Duodenal mucosa (tissue), 2 donors: ENCODE results near the gene SLC5A12.

Source experiments
- H3K27ac ChIP-seq: one replicate; pipeline ENCODE4 v1.7.0; 2013; ENCODE audit warnings: low read depth, low read length
- H3K27me3 ChIP-seq, 2 donors: one replicate each; pipeline ENCODE4 v1.7.0; 2013; ENCODE audit warnings: low read length in 2 of 2, control low read depth in 1 of 2; ENCODE audit not compliant: insufficient read depth in 2 of 2, control insufficient read depth in 1 of 2
- H3K36me3 ChIP-seq, 2 donors: one replicate each; pipeline ENCODE4 v1.7.0; 2013; ENCODE audit warnings: low read length in 2 of 2, control low read depth in 1 of 2; ENCODE audit not compliant: insufficient read depth in 2 of 2, control insufficient read depth in 1 of 2
- H3K4me1 ChIP-seq, 2 donors: one replicate each; pipeline ENCODE4 v1.7.0; 2013; ENCODE audit warnings: low read length in 2 of 2, control low read depth in 1 of 2; ENCODE audit not compliant: insufficient read depth in 2 of 2, control insufficient read depth in 1 of 2
- H3K4me3 ChIP-seq, 2 donors: one replicate each; pipeline ENCODE4 v1.7.0; 2013; ENCODE audit warnings: low read length in 2 of 2, low read depth in 1 of 2
- H3K9ac ChIP-seq, 2 donors: one replicate each; pipeline ENCODE4 v1.7.0; 2013; ENCODE audit warnings: low read length in 2 of 2, low read depth in 1 of 2
- H3K9me3 ChIP-seq, 2 donors: one replicate each; pipeline ENCODE4 v1.7.0; 2013; ENCODE audit warnings: low read length in 2 of 2, control low read depth in 1 of 2; ENCODE audit not compliant: control insufficient read depth in 1 of 2

SLC5A12 gene

DNA sequence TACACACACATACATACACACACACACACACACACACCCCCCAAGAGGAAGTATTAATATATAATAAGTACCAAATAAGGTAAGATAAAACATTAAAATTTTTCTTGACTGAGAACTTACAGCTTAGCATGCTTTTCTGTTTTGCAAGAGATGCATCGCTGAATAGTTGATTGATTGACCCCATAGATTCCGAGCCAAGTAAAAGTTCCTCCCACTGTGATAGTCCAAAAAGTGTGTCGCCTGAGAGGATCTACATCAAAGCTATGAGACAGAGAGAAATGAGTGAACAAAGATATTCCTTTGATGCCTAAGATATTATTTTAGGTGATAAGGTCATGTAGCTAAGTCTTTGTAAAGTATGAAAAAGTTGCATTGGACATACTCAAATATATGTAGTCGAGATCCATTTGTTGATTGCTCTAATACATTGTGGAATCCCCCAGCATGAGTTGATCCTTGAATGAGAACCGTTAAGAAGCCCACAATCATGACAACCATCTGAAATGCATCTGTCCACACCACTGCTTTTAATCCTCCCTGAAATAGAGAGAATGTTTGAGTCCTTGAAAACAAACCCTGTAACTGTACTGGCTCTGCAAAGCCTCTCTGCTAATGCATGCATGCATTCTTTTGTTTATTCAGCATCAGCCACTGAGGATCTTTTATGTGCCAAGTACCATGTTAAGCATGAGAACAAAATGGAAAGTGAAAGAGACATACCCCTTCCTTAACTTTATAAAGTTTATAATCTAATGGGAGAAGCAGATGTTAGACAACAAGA lies 18.3 kb downstream of the SLC5A12 start:
- Histone ChIP-seq H3K9me3 (no peaks in the 10 kb centered on the region), H3K27ac (no peak overlapping the region), H3K4me1 (peaks cover 15 to 29% of the 10 kb centered on the region in 2 donors), H3K4me3 (no peak overlapping the region), H3K36me3 (no peaks in the 10 kb centered on the region), H3K27me3 (no peaks in the 10 kb centered on the region), H3K9ac (no peak overlapping the region)

DNA sequence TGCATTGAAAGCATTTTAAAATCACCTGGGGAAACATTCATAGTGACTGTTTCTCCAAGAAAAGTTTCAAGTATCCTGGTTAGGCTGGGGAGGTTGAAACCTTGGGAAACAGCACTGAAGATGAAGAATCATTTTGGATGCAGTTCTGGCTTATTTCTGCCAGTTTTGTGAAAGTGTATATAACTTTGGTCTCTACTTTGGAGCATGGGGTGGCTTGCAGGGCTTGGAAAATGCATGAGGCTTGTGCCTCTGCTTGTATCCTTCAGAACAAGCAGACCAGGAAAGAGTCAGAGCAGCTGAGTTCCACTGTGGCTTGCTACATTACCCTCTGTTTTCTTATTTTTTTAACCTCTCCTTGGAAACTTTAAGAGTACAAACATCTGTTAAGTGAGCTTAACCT lies 19.5 kb downstream of the SLC5A12 start:
- H3K9ac ChIP-seq = no peak overlapping the region
- no peaks in the 10 kb centered on the region for H3K27me3 ChIP-seq
- no peaks in the 10 kb centered on the region for H3K9me3 ChIP-seq
- no peaks in the 10 kb centered on the region for H3K36me3 ChIP-seq
- H3K27ac ChIP-seq = no peak overlapping the region
- H3K4me3 ChIP-seq = no peak overlapping the region
- H3K4me1 ChIP-seq = peaks cover 15 to 33% of the 10 kb centered on the region in 2 donors

DNA sequence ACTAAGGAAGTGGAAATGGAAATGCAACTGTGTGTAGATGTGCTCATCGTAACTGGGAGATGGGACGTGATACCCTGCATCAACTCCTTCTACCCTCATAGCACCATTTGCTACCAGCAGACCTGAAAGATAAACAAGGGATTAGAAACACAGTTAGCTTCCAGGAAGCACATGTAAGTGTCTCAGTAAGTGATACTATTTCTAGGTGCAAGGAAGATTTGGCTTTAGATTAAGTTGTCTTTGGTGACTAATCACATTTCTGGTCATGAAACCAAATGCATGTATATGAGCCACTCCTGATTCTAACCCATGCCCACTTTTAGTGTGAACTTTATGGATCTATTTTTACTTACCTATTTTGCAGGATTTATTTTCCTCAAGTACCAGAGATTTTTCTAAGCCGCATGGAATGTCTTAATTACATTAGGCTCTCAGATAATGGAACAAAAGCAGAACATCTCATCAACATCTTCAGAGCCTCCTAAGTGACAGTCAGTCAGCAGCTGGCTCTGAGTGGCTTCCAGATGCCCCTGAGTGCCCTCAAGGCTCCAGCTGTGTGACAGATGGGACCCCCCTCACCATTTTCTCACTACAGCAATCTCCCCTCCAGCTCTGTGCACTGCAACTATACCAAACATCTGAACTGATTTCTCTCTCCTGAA lies 21.2 kb downstream of the SLC5A12 start:
- Histone ChIP-seq H3K4me1 (peaks cover 15 to 33% of the 10 kb centered on the region in 2 donors), H3K9me3 (no peaks in the 10 kb centered on the region), H3K36me3 (no peaks in the 10 kb centered on the region)

DNA sequence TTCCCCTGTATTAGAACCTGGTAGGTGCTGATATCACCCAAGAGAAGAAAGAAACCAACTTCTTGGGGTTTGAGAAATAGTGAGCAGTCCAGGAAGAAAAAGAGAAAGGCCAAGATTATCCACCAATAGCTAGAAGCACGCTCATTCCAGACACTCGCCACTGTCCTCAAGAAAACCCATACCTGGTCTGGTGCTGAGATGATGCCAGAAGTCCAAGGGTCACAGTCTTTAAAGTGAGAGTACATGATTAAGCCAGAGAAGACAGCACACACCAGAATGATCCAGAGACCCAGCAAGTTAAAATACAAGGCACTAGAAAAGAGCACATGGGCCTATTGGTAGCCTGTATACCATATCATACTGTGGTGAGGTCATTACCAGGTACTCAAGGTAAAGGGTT lies 23.6 kb downstream of the SLC5A12 start:
- peaks cover 0 to 14% of the 10 kb centered on the region in 2 donors for H3K4me1 ChIP-seq
- no peak overlapping the region for H3K9ac ChIP-seq
- H3K4me3 ChIP-seq = no peak overlapping the region
- no peaks in the 10 kb centered on the region for H3K9me3 ChIP-seq
- H3K36me3 ChIP-seq = no peaks in the 10 kb centered on the region
- no peaks in the 10 kb centered on the region for H3K27me3 ChIP-seq
- H3K27ac ChIP-seq = no peak overlapping the region

More for the DNA sequence above, 21.2 kb downstream of the SLC5A12 start:
- H3K4me3 ChIP-seq = no peak overlapping the region
- no peak overlapping the region for H3K9ac ChIP-seq
- no peak overlapping the region for H3K27ac ChIP-seq
- H3K27me3 ChIP-seq = no peaks in the 10 kb centered on the region

DNA sequence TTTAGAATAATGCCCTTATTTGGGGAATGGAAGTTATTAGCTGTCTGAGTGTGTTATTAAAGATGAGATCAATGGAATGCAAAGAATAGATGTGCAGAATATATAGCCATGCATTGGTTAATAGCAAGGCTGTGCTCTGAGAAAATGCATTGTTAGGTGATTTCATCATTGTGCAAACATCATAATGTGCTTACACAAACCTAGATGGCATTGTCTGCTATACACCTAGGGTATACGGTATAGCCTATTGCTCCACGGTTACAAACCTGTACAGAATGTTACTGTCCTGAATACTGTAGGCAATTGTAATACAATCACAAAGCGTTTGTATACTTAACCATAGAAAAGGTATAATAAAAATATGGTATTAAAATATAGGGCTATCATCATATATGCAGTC lies 25.5 kb downstream of the SLC5A12 start:
- H3K27me3 ChIP-seq = no peaks in the 10 kb centered on the region
- H3K27ac ChIP-seq = no peak overlapping the region
- no peaks in the 10 kb centered on the region for H3K36me3 ChIP-seq

DNA sequence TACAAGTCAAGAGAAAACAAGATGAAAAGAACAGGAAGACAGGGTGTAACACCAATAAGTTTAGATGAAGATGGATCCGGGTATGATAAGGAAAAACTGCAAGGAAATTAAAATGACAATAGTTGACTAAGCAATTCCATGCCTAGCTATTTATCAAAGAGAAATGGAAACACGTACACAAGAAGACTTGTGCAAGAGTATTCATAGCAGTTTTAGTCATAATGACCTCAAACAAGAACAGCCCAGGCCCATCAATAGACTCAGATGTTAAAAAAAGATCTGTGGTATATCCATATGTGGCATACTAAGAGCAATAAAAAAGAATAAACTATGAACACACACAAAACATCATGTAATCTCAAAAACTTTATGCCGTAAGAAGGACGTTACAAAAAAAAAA lies 33.2 kb downstream of the SLC5A12 start:
- no peaks in the 10 kb centered on the region for H3K9me3 ChIP-seq
- no peak overlapping the region for H3K9ac ChIP-seq
- H3K4me3 ChIP-seq = no peak overlapping the region
- no peaks in the 10 kb centered on the region for H3K27me3 ChIP-seq
- no peak overlapping the region for H3K27ac ChIP-seq
- no peaks in the 10 kb centered on the region for H3K36me3 ChIP-seq
- H3K4me1 ChIP-seq = no peaks in the 10 kb centered on the region

More for the DNA sequence above, 25.5 kb downstream of the SLC5A12 start:
- Histone ChIP-seq H3K9ac (no peak overlapping the region), H3K4me3 (no peak overlapping the region), H3K4me1 (peaks cover 0 to 4% of the 10 kb centered on the region in 2 donors), H3K9me3 (no peaks in the 10 kb centered on the region)

DNA sequence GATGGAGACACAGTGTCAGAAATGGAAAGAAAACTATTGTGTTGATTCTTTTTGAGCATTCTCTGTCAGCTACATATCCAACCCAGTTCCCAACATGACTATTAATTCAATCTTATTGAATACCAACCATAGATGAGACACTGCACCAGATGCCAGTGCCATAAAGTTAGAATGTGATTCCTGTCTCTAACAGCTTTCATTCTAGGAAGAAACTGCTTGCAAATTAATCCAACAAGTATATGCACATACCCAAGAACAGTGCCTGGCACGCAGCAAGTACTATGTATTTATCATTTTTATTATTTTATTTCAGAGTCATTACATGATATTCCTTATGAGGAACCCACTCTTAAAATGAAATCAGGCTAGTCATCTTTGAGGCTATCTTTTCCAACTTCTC lies 34.5 kb downstream of the SLC5A12 start:
- no peaks in the 10 kb centered on the region for H3K9me3 ChIP-seq
- H3K27ac ChIP-seq = no peak overlapping the region
- no peaks in the 10 kb centered on the region for H3K4me1 ChIP-seq
- no peaks in the 10 kb centered on the region for H3K36me3 ChIP-seq
- no peak overlapping the region for H3K4me3 ChIP-seq
- no peak overlapping the region for H3K9ac ChIP-seq
- no peaks in the 10 kb centered on the region for H3K27me3 ChIP-seq

DNA sequence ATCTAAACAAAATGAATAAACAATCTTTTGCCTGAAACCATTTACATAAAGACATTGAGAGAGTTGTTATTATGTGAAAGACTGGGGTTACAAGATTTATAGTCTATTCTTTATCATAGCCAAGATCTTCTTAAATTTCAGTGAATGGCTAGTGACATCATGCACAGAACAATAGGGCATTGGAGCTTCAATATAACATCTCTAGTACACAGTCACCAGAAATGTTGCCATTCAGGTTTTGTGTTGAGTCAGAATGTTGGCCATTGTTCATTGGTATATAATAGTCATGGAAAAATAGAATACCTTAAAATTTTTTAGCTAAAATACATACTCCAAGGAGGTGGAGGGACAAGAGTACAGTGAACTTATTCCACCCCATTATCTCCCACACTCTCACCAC lies 44.3 kb downstream of the SLC5A12 start:
- H3K27ac ChIP-seq = no peak overlapping the region
- H3K36me3 ChIP-seq = no peaks in the 10 kb centered on the region
- no peak overlapping the region for H3K9ac ChIP-seq
- H3K4me3 ChIP-seq = no peak overlapping the region
- H3K9me3 ChIP-seq = no peaks in the 10 kb centered on the region
- H3K4me1 ChIP-seq = no peaks in the 10 kb centered on the region
- H3K27me3 ChIP-seq = no peaks in the 10 kb centered on the region

DNA sequence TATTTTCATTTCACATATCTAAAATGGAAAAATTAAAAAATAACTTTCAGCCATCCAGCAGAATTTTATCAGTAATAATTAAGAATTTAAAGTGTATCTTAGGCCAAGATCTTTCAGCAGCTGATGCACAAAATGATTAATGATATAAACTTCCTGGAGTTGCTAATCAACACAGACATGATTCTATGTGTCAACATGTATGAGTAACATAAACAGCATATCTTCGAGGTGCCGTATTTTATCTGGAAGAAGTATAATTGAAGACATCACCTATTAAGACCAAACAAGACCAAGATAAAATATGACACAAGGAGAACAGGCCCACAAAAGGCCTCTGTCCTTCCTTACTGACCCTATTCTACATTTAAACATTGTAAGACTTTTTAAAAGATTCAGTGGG lies 45.2 kb downstream of the SLC5A12 start:
- H3K4me3 ChIP-seq = no peak overlapping the region
- no peaks in the 10 kb centered on the region for H3K9me3 ChIP-seq
- H3K4me1 ChIP-seq = no peaks in the 10 kb centered on the region
- H3K9ac ChIP-seq = no peak overlapping the region
- H3K36me3 ChIP-seq = no peaks in the 10 kb centered on the region
- no peaks in the 10 kb centered on the region for H3K27me3 ChIP-seq
- no peak overlapping the region for H3K27ac ChIP-seq

DNA sequence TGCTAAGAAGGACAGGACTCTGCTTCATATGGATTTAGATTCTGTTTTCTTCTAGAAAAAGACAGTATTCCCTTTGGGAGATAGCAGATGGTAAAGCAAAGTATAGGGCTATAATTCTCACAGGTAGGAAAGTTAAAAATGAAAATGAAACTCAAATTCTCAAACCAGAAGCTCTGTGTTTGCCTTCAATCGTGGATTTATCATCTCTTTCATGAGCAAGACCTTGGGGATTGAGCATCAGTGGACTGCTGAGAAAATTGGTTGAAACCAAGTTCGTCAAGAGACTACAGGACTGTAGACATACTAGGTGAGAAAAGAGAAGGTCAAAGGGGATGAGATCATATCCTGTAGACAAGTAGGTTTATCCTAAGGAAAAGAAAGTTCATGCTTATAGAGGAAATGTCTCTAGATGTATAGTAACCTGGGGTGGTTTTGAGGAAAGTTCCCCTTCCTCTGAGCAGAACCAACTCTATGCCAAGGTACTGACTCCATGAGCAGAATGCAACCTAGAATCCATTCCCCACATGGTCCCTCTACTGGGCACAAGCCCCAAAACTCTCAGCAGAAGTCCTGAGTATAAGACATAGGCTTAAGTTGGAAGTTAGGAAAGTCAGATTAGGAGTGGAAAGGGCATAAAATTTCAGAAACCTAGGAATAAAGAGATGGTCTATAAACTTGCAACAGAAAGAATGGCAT lies 46.5 kb downstream of the SLC5A12 start:
- Histone ChIP-seq H3K9ac (no peak overlapping the region), H3K4me3 (peak overlapping the region in 1 of 2 donors; percentile 22), H3K9me3 (no peaks in the 10 kb centered on the region), H3K4me1 (no peaks in the 10 kb centered on the region), H3K36me3 (no peaks in the 10 kb centered on the region), H3K27ac (no peak overlapping the region), H3K27me3 (no peaks in the 10 kb centered on the region)
